Ishikawa (cell line): Measurements from ENCODE around the gene SRGAP1.

Experiments used
- CEBPB ChIP-seq: IDR thresholded peaks from 2 replicates; pipeline ENCODE4 v1.6.1; 2012
- CREB1 ChIP-seq: IDR thresholded peaks from 2 replicates; pipeline ENCODE4 v1.6.1; 2012; ENCODE audit warnings: low read depth
- EGR1 ChIP-seq: IDR thresholded peaks from 2 replicates; pipeline ENCODE4 v1.6.1; 2012
- EP300 ChIP-seq: IDR thresholded peaks from 2 replicates; pipeline ENCODE4 v1.6.1; 2012; ENCODE audit warnings: borderline replicate concordance
- NFIC ChIP-seq: IDR thresholded peaks from 2 replicates; pipeline ENCODE4 v1.6.1; 2012
- RAD21 ChIP-seq: IDR thresholded peaks from 2 replicates; pipeline ENCODE4 v1.6.1; 2012; ENCODE audit warnings: low read depth
- TAF1 ChIP-seq: IDR thresholded peaks from 2 replicates; pipeline ENCODE4 v1.6.1; 2012; ENCODE audit warnings: low read depth, mild to moderate bottlenecking
- TEAD4 ChIP-seq: IDR thresholded peaks from 2 replicates; pipeline ENCODE4 v1.6.1; 2012
- YY1 ChIP-seq: IDR thresholded peaks from 2 replicates; pipeline ENCODE4 v1.6.1; 2012; ENCODE audit warnings: low read depth
- ZBTB7A ChIP-seq: IDR thresholded peaks from 2 replicates; pipeline ENCODE4 v1.6.1; 2012; ENCODE audit warnings: low read depth
- TF ChIP-seq, protein P1 (sequence below): IDR thresholded peaks from 2 replicates; pipeline ENCODE4 v1.6.1; 2012; ENCODE audit warnings: low read depth, mild to moderate bottlenecking
- TF ChIP-seq, protein P2 (sequence below): IDR thresholded peaks from 2 replicates; pipeline ENCODE4 v1.6.1; 2012
- TF ChIP-seq, protein P3 (sequence below): IDR thresholded peaks from 2 replicates; pipeline ENCODE4 v1.6.1; 2012

DNA sequence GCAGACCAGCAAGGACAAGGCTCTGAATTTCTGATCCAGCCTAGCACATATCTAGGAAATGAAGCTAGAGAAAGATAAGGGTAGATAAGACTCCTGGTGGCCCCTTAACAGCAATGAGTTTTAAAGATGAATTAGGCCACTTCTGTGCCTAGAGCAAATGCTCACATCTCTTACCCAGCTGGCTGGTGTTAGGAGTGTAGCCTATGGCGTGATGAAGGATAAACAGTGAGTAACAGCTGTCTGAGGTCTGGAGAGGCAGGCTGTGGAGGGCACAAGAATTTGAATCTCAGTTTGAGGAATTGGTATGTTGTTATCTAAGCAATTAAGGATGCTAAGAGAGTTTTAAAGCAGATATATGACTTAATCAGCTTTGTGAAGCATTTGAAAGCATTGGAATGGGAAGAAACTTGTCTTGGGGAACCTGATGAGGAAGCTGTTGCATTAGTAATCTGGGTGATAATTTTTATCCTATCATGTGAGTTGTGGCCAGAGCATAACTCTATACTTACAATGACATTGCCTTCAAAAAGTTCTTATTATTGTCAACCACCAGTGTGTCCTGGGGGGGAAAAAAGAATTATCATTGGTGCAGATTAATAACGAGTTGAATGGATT, 161.8 kb downstream of the SRGAP1 start:
- TF ChIP-seq CEBPB: no peak
- no peak for TF ChIP-seq EP300
- no peak for TF ChIP-seq TAF1
- TF ChIP-seq, protein P1, sequence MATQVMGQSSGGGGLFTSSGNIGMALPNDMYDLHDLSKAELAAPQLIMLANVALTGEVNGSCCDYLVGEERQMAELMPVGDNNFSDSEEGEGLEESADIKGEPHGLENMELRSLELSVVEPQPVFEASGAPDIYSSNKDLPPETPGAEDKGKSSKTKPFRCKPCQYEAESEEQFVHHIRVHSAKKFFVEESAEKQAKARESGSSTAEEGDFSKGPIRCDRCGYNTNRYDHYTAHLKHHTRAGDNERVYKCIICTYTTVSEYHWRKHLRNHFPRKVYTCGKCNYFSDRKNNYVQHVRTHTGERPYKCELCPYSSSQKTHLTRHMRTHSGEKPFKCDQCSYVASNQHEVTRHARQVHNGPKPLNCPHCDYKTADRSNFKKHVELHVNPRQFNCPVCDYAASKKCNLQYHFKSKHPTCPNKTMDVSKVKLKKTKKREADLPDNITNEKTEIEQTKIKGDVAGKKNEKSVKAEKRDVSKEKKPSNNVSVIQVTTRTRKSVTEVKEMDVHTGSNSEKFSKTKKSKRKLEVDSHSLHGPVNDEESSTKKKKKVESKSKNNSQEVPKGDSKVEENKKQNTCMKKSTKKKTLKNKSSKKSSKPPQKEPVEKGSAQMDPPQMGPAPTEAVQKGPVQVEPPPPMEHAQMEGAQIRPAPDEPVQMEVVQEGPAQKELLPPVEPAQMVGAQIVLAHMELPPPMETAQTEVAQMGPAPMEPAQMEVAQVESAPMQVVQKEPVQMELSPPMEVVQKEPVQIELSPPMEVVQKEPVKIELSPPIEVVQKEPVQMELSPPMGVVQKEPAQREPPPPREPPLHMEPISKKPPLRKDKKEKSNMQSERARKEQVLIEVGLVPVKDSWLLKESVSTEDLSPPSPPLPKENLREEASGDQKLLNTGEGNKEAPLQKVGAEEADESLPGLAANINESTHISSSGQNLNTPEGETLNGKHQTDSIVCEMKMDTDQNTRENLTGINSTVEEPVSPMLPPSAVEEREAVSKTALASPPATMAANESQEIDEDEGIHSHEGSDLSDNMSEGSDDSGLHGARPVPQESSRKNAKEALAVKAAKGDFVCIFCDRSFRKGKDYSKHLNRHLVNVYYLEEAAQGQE: no peak
- TF ChIP-seq, protein P2, sequence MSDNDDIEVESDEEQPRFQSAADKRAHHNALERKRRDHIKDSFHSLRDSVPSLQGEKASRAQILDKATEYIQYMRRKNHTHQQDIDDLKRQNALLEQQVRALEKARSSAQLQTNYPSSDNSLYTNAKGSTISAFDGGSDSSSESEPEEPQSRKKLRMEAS: no peak
- no peak for TF ChIP-seq RAD21
- no peak for TF ChIP-seq CREB1
- TF ChIP-seq, protein P3, sequence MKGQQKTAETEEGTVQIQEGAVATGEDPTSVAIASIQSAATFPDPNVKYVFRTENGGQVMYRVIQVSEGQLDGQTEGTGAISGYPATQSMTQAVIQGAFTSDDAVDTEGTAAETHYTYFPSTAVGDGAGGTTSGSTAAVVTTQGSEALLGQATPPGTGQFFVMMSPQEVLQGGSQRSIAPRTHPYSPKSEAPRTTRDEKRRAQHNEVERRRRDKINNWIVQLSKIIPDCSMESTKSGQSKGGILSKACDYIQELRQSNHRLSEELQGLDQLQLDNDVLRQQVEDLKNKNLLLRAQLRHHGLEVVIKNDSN: no peak
- TF ChIP-seq NFIC: no peak
- no peak for TF ChIP-seq YY1
- no peak for TF ChIP-seq TEAD4
- no peak for TF ChIP-seq ZBTB7A
- TF ChIP-seq EGR1: no peak
